Frontal cortex (tissue), 4 donors: ENCODE data around the gene ITPR3. TPM values are rescaled to one million over a fixed set of nuclear protein-coding genes. Genes with fewer than 3 reads are reported as not detected.
A peak's percentile ranks its signal among the peaks of the same experiment; 100 is the strongest.
"Not testable (repeated sequence)": the region's sequence is repeated elsewhere in the genome, so short reads cannot be mapped to it uniquely, and the experiment has no call there.

Source experiments
- DNase-seq, 2 donors: peaks; one replicate each; pipeline ENCODE4 v3.0.0; 2012; ENCODE audit warnings: low spot score in 2 of 2
- FAIRE-seq: peaks from 2 replicates; lab custom pipeline; 2012; peaks lifted over from hg19 to GRCh38; lab: Jason Lieb, UNC
- total RNA-seq: library from RNA; depleted of rRNA; stranded (reverse); fragments of >200 nt; gene quantifications from one replicate; pipeline ENCODE4 v1.2.3, GENCODE V29; 2014
- donor health status: control.
- donor health status: control.
- donor health status: control.

Gene ITPR3
- total RNA-seq, 1 donor from 2014 or later = 1.2 TPM

GRCh38 chr6:33609528-33609927, 11.6 kb upstream of the ITPR3 start:
- no peak for DNase-seq
- no peak for FAIRE-seq

- FAIRE-seq = no peak
- no peak for DNase-seq
These were observed 11.1 kb upstream of the ITPR3 start for GRCh38 chr6:33610067-33610466.

- FAIRE-seq (no peak), DNase-seq (peak in 1 of 2 donors; percentile 66)
These were observed 10.1 kb upstream of the ITPR3 start for GRCh38 chr6:33610779-33611732.

- no peak for DNase-seq
- no peak for FAIRE-seq
These were observed 7.9 kb upstream of the ITPR3 start for GRCh38 chr6:33613146-33613794.

GRCh38 chr6:33613795-33614168, 7.3 kb upstream of the ITPR3 start:
- no peak for FAIRE-seq
- DNase-seq = no peak

GRCh38 chr6:33616113-33616512, 5.0 kb upstream of the ITPR3 start:
- FAIRE-seq = no peak

GRCh38 chr6:33616913-33617312, 4.2 kb upstream of the ITPR3 start:
- no peak for FAIRE-seq
- no peak for DNase-seq

More at GRCh38 chr6:33616113-33616512, 5.0 kb upstream of the ITPR3 start:
- DNase-seq = no peak

- DNase-seq = no peak
- no peak for FAIRE-seq
These were observed 1.8 kb upstream of the ITPR3 start for GRCh38 chr6:33619166-33619840.

- no peak for FAIRE-seq
- no peak for DNase-seq
These were observed 815 bp upstream of the ITPR3 start for GRCh38 chr6:33620158-33620855.

GRCh38 chr6:33621711-33622388, 728 bp downstream of the ITPR3 start:
- FAIRE-seq = no peak
- DNase-seq = peak in 1 of 2 donors; percentile 52

GRCh38 chr6:33622456-33623431, 1.6 kb downstream of the ITPR3 start:
- FAIRE-seq (no peak), DNase-seq (no peak)

GRCh38 chr6:33623895-33624381, 2.8 kb downstream of the ITPR3 start:
- FAIRE-seq = no peak

GRCh38 chr6:33624856-33625255, 3.7 kb downstream of the ITPR3 start:
- no peak for FAIRE-seq
- no peak for DNase-seq

More at GRCh38 chr6:33623895-33624381, 2.8 kb downstream of the ITPR3 start:
- no peak for DNase-seq

GRCh38 chr6:33627876-33628275, 6.8 kb downstream of the ITPR3 start:
- no peak for DNase-seq
- FAIRE-seq = no peak

GRCh38 chr6:33628401-33628964, 7.4 kb downstream of the ITPR3 start:
- FAIRE-seq = no peak
- DNase-seq = no peak

GRCh38 chr6:33630014-33630413, 8.9 kb downstream of the ITPR3 start:
- FAIRE-seq = no peak
- no peak for DNase-seq

GRCh38 chr6:33631521-33631920, 10.4 kb downstream of the ITPR3 start:
- not testable (repeated sequence) for DNase-seq, FAIRE-seq
